Activated CD4-positive, alpha-beta T cell treated with anti-CD3 and anti-CD28 coated beads for 36 hours (primary cell): ENCODE data around the gene NSD2. TPM values are rescaled to one million over a fixed set of nuclear protein-coding genes. Genes with fewer than 3 reads are reported as not detected.

Experiments used
- microRNA-seq: library from miRNA; unstranded; fragments of <30 nt; microRNA quantifications from one replicate; pipeline ENCODE4 v1.2.0, GENCODE V29; 2021; ENCODE audit warnings: borderline replicate concordance
- total RNA-seq, 2 experiments: library from RNA; stranded (reverse); gene quantifications; one replicate each; pipeline ENCODE4 v1.2.3, GENCODE V29; 2021

The NSD2 gene
- total RNA-seq, 2 experiments from 2014 or later, result 194 to 232 TPM

Small RNAs within 50 kb of the gene (microRNA-seq; reads per million reads assigned to microRNA genes)
- gene MIR943, result 1.8 reads per million

Other genes with a start within 250 kb of the NSD2 start
- gene FAM53A, start 187.1 kb upstream of the NSD2 start, total RNA-seq, result 1 to 10 TPM; 2.0 to 2.5 TPM
- 100 to 1,000 TPM; 113 to 134 TPM for gene SLBP, start 159.1 kb upstream of the NSD2 start, total RNA-seq
- 10 to 100 TPM; 13.7 to 14.6 TPM for gene TMEM129, start 150.1 kb upstream of the NSD2 start, total RNA-seq
- 100 to 1,000 TPM; 197 to 206 TPM for gene TACC3, start 149.9 kb upstream of the NSD2 start, total RNA-seq
- gene FGFR3, start 78.1 kb upstream of the NSD2 start, total RNA-seq, result under 1 TPM in 1 of 2 experiments, not detected in 1; 0.11 TPM
- gene LETM1, start 15.2 kb upstream of the NSD2 start, total RNA-seq, result 10 to 100 TPM; 41.6 to 51.3 TPM
- gene NELFA, start 137.6 kb downstream of the NSD2 start, total RNA-seq, result 10 to 100 TPM; 41.6 to 48.3 TPM
- gene NAT8L, start 187.9 kb downstream of the NSD2 start, total RNA-seq, result under 1 TPM; 0.39 to 0.55 TPM